Measurements from ENCODE around the gene TSC2.

DNA sequence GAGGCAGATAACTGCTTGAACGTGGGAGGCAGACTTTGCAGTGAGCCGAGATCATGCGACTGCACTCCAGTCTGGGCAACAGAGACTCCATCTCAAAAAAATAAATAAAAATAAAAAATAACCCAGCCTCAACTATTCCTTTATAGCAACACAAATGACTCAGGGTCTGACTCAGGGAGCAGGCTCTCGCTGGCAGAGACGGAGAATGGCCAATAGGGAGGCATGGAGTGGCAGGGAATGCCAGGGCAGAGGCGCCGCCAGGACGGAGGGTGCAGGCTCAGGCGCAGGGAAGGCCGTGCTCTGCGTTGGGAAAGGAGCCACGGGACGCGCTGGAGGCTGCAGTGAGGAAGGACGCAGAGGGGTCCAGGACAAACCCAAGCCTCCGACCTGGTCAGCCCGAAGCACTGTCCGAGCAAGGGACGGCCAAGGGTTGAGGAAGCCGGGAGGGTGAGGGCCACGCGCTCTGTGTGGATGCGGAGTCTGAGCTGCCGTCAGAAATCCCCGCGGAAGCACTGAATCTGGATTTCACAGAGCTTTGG lies 47.6 kb downstream of the TSC2 start:
- TF ChIP-seq, protein P1, sequence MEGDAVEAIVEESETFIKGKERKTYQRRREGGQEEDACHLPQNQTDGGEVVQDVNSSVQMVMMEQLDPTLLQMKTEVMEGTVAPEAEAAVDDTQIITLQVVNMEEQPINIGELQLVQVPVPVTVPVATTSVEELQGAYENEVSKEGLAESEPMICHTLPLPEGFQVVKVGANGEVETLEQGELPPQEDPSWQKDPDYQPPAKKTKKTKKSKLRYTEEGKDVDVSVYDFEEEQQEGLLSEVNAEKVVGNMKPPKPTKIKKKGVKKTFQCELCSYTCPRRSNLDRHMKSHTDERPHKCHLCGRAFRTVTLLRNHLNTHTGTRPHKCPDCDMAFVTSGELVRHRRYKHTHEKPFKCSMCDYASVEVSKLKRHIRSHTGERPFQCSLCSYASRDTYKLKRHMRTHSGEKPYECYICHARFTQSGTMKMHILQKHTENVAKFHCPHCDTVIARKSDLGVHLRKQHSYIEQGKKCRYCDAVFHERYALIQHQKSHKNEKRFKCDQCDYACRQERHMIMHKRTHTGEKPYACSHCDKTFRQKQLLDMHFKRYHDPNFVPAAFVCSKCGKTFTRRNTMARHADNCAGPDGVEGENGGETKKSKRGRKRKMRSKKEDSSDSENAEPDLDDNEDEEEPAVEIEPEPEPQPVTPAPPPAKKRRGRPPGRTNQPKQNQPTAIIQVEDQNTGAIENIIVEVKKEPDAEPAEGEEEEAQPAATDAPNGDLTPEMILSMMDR (IDR thresholded peaks at IDR 0.05; ENCODE audit: low read depth, low read length), result no peak
- no peak for TF ChIP-seq EZH2phosphoT487 (IDR thresholded peaks at IDR 0.05; ENCODE audit: low read depth)

Measured in OCI-LY3 (cell line).